Uterus (tissue), 4 donors: Measurements from ENCODE around the gene DLK2. TPM values are rescaled to one million over a fixed set of nuclear protein-coding genes. Genes with fewer than 3 reads are reported as not detected.
A peak's percentile ranks its signal among the peaks of the same experiment; 100 is the strongest.

ENCODE experiments used
- DNase-seq, 2 donors: peaks; one replicate each; pipeline ENCODE4 v3.0.0-alpha.2; 2019 to 2020
- H3K27ac ChIP-seq, 2 donors: fragments of 200-600 bp; sonication (generic); 1 replicate in 1 of 2; 2 replicates in 1 of 2; pipeline ENCODE4 v1.5.1; 2016 to 2018
- H3K27me3 ChIP-seq, 2 donors: fragments of 200-600 bp; sonication (generic); one replicate each; pipeline ENCODE4 v1.5.1; 2018 to 2019; ENCODE audit warnings: control low read depth in 1 of 2
- H3K36me3 ChIP-seq, 2 donors: fragments of 200-600 bp; sonication (generic); one replicate each; pipeline ENCODE4 v1.5.1; 2019; ENCODE audit warnings: control low read depth in 1 of 2
- H3K4me1 ChIP-seq, 2 donors: fragments of 200-600 bp; sonication (generic); one replicate each; pipeline ENCODE4 v1.5.1; 2018 to 2019; ENCODE audit warnings: control low read depth in 1 of 2
- H3K4me3 ChIP-seq, 2 donors: fragments of 200-600 bp; sonication (generic); 1 replicate in 1 of 2; 2 replicates in 1 of 2; pipeline ENCODE4 v1.5.1; 2018 to 2019; ENCODE audit warnings: mild to moderate bottlenecking in 1 of 2
- H3K9me3 ChIP-seq, 2 donors: fragments of 200-600 bp; sonication (generic); one replicate each; pipeline ENCODE4 v1.5.1; 2019; ENCODE audit warnings: control low read depth in 1 of 2
- CTCF ChIP-seq, 4 experiments: fragments of 200-600 bp in 2 of 4; fragments of 450-650 bp in 2 of 4; sonication (generic) in 2 of 4; IDR thresholded peaks; one replicate each; pipeline ENCODE4 v1.5.1; 2016 to 2019; ENCODE audit warnings: antibody characterized with exemption in 4 of 4, mild to moderate bottlenecking in 2 of 4, moderate library complexity in 1 of 4
- POLR2A ChIP-seq, 2 donors: fragments of 450-650 bp; IDR thresholded peaks; one replicate each; pipeline ENCODE4 v1.6.1; 2016; ENCODE audit warnings: antibody characterized with exemption in 2 of 2, mild to moderate bottlenecking in 1 of 2, moderate library complexity in 1 of 2
- intact Hi-C: fragments of 100-400 bp; cut with DNase I; formaldehyde crosslinking; loops from one replicate; pipeline ENCODE4 v1.15.1; 2023; ENCODE audit warnings: low total_unique reads
- total RNA-seq, 4 donors: library from RNA; depleted of rRNA in 3 of 4; stranded (reverse); fragments of >200 nt in 3 of 4; gene quantifications; one replicate each; pipeline versions ENCODE4 v1.1.0 to v1.2.4, GENCODE V29; 2014 to 2023
- donor health status: DM: yes; HTN: yes; CAD: no.

The DLK2 gene
- total RNA-seq, 4 donors from 2014 or later = 1.9 to 3.3 TPM; not detected in 2

- intact Hi-C loops = no loop called here
- DNase-seq = no peak
- Histone ChIP-seq H3K4me1 (peaks cover 0 to 13% of the 10 kb centered on the region in 2 donors), H3K9me3 (no peaks in the 10 kb centered on the region), H3K4me3 (no peak overlapping the region), H3K27ac (no peak overlapping the region), H3K27me3 (no peaks in the 10 kb centered on the region), H3K36me3 (no peaks in the 10 kb centered on the region)
- TF ChIP-seq POLR2A (IDR thresholded peaks at IDR 0.05) (no peak), CTCF (IDR thresholded peaks at IDR 0.05) (no peak)
Measured at GRCh38 chr6:43488667-43489276, 33.4 kb upstream of the DLK2 start.

- no peak overlapping the region for H3K4me3 ChIP-seq
- DNase-seq = no peak
- intact Hi-C loops = no loop called here
- no peak for TF ChIP-seq POLR2A (IDR thresholded peaks at IDR 0.05)
- TF ChIP-seq CTCF (IDR thresholded peaks at IDR 0.05) = no peak
- H3K36me3 ChIP-seq = no peaks in the 10 kb centered on the region
- H3K4me1 ChIP-seq = peaks cover 0 to 8% of the 10 kb centered on the region in 2 donors
- no peak overlapping the region for H3K27ac ChIP-seq
- H3K9me3 ChIP-seq = no peaks in the 10 kb centered on the region
- H3K27me3 ChIP-seq = no peaks in the 10 kb centered on the region
Measured at GRCh38 chr6:43481591-43482236, 26.4 kb upstream of the DLK2 start.

- H3K36me3 ChIP-seq = no peaks in the 10 kb centered on the region
- peaks cover 0 to 8% of the 10 kb centered on the region in 2 donors for H3K4me1 ChIP-seq
- no peak overlapping the region for H3K27ac ChIP-seq
- no peaks in the 10 kb centered on the region for H3K27me3 ChIP-seq
- intact Hi-C loops = no loop called here
- no peak for TF ChIP-seq POLR2A (IDR thresholded peaks at IDR 0.05)
- H3K4me3 ChIP-seq = no peak overlapping the region
- DNase-seq = no peak
- no peaks in the 10 kb centered on the region for H3K9me3 ChIP-seq
Measured at GRCh38 chr6:43481075-43481474, 25.7 kb upstream of the DLK2 start.

- intact Hi-C loops = no loop called here
Measured at GRCh38 chr6:43478008-43478372, 22.6 kb upstream of the DLK2 start.

GRCh38 chr6:43477235-43478007, 22.1 kb upstream of the DLK2 start, which contains the start of gene TJAP1:
TJAP1 (plus strand) TSS chr6:43477570; CDS start chr6:43499002, 21,432 bp downstream.
- peak; percentile 93 to 95 for DNase-seq
- Histone ChIP-seq H3K27ac (peak within 1 kb of the TSS; percentile 75 to 82), H3K27me3 (no peaks in the 10 kb centered on the region), H3K36me3 (no peaks in the 10 kb centered on the region), H3K4me3 (peak within 1 kb of the TSS; percentile 52 to 83), H3K4me1 (peaks cover 0 to 8% of the 10 kb centered on the region in 2 donors), H3K9me3 (no peaks in the 10 kb centered on the region)
- intact Hi-C loops = no loop called here
- TF ChIP-seq CTCF (IDR thresholded peaks at IDR 0.05) (peak in 1 of 4 experiments; percentile 3), POLR2A (IDR thresholded peaks at IDR 0.05) (peak; percentile 60 to 64)

More at GRCh38 chr6:43478008-43478372, 22.6 kb upstream of the DLK2 start:
- DNase-seq = no peak
- Histone ChIP-seq H3K4me1 (peaks cover 0 to 8% of the 10 kb centered on the region in 2 donors), H3K36me3 (no peaks in the 10 kb centered on the region), H3K27ac (peak overlapping the region; percentile 75 to 82), H3K27me3 (no peaks in the 10 kb centered on the region), H3K9me3 (no peaks in the 10 kb centered on the region), H3K4me3 (peak overlapping the region; percentile 52 to 83)
- TF ChIP-seq POLR2A (IDR thresholded peaks at IDR 0.05) = no peak
- TF ChIP-seq CTCF (IDR thresholded peaks at IDR 0.05) = no peak
